RWPE2 (cell line): ENCODE results near the gene TM4SF1.

ENCODE experiments used
- ATAC-seq: fragments of 200-7000 bp; cut with Tn5 transposase; 3 replicates; pipeline ENCODE4 v1.9.1; 2021; ENCODE audit warnings: low read depth
- DNase-seq: peaks from one replicate; pipeline ENCODE4 v3.0.0-alpha.2; 2020; ENCODE audit warnings: low spot score
- H3K27ac ChIP-seq: fragments of 450-650 bp; 2 replicates; pipeline ENCODE4 v1.5.1; 2017; ENCODE audit warnings: mild to moderate bottlenecking; ENCODE audit not compliant: poor library complexity, severe bottlenecking
- H3K27me3 ChIP-seq: fragments of 250-450 bp; sonication (Bioruptor Pico); 2 replicates; pipeline ENCODE4 v1.5.1; 2021; ENCODE audit warnings: mild to moderate bottlenecking, moderate library complexity; ENCODE audit not compliant: insufficient read depth, poor library complexity, severe bottlenecking
- H3K36me3 ChIP-seq: fragments of 250-450 bp; sonication (Bioruptor Pico); 2 replicates; pipeline ENCODE4 v1.5.1; 2020; ENCODE audit warnings: low read depth, mild to moderate bottlenecking, moderate library complexity
- H3K4me1 ChIP-seq: fragments of 250-450 bp; sonication (Bioruptor Pico); 2 replicates; pipeline ENCODE4 v1.5.1; 2021; ENCODE audit warnings: mild to moderate bottlenecking, moderate library complexity; ENCODE audit not compliant: insufficient read depth, poor library complexity, severe bottlenecking
- H3K4me3 ChIP-seq: fragments of 250-450 bp; sonication (Bioruptor Pico); 2 replicates; pipeline ENCODE4 v1.5.1; 2021; ENCODE audit warnings: mild to moderate bottlenecking, moderate library complexity; ENCODE audit not compliant: severe bottlenecking
- H3K9me3 ChIP-seq: fragments of 250-450 bp; sonication (Bioruptor Pico); 2 replicates; pipeline ENCODE4 v1.5.1; 2021; ENCODE audit warnings: mild to moderate bottlenecking, moderate library complexity; ENCODE audit not compliant: severe bottlenecking
- CTCF ChIP-seq: fragments of 450-650 bp; IDR thresholded peaks from one replicate; pipeline ENCODE4 v1.5.1; 2017; ENCODE audit warnings: mild to moderate bottlenecking, moderate library complexity; ENCODE audit not compliant: poor library complexity, severe bottlenecking

Gene TM4SF1

GRCh38 chr3:149409351-149409750, 31.9 kb upstream of the TM4SF1 start:
- DNase-seq = no peak
- Histone ChIP-seq H3K27ac (no peak overlapping the region), H3K27me3 (no peaks in the 10 kb centered on the region), H3K4me3 (no peak overlapping the region), H3K9me3 (no peaks in the 10 kb centered on the region), H3K4me1 (no peaks in the 10 kb centered on the region), H3K36me3 (no peaks in the 10 kb centered on the region)
- TF ChIP-seq CTCF = no peak
- no peak for ATAC-seq

DNA sequence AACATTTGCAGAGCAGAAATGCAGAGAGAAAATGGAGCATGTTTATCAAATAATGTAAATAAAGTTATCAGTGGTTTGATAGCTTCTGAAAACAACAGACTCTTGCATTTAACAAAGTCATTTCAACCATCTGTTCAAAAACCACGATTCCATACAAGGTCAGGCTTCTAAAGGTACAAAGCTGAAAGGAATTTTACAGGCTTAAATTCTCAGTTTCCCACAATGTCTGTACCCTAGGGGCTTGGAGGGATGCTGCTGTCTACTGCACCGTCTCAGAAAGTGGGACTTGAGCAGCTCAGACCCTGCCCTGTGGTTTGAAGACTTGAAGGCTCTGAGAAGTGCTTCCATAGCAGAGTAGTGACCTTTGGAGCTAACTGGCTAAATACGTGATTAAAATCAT, 30.4 kb upstream of the TM4SF1 start:
- DNase-seq = no peak
- Histone ChIP-seq H3K36me3 (no peaks in the 10 kb centered on the region), H3K27ac (no peak overlapping the region), H3K4me3 (no peak overlapping the region), H3K4me1 (no peaks in the 10 kb centered on the region), H3K9me3 (no peaks in the 10 kb centered on the region), H3K27me3 (no peaks in the 10 kb centered on the region)
- no peak for ATAC-seq
- TF ChIP-seq CTCF = no peak

- no peak for TF ChIP-seq CTCF
- H3K36me3 ChIP-seq = no peaks in the 10 kb centered on the region
- DNase-seq (no peak), ATAC-seq (no peak)
- peaks cover 8% of the 10 kb centered on the region for H3K4me1 ChIP-seq
- no peaks in the 10 kb centered on the region for H3K9me3 ChIP-seq
- H3K27me3 ChIP-seq = no peaks in the 10 kb centered on the region
- H3K4me3 ChIP-seq = no peak overlapping the region
- H3K27ac ChIP-seq = no peak overlapping the region
Measured at GRCh38 chr3:149406244-149406752, 28.8 kb upstream of the TM4SF1 start.

- Histone ChIP-seq H3K27ac (no peak overlapping the region), H3K27me3 (no peaks in the 10 kb centered on the region), H3K4me3 (no peak overlapping the region), H3K36me3 (no peaks in the 10 kb centered on the region), H3K9me3 (no peaks in the 10 kb centered on the region), H3K4me1 (peaks cover 16% of the 10 kb centered on the region)
- DNase-seq (no peak), ATAC-seq (no peak)
- TF ChIP-seq CTCF = no peak
Measured at GRCh38 chr3:149403443-149403842, 26.0 kb upstream of the TM4SF1 start.

- Histone ChIP-seq H3K4me1 (peaks cover 16% of the 10 kb centered on the region), H3K27me3 (no peaks in the 10 kb centered on the region), H3K36me3 (no peaks in the 10 kb centered on the region), H3K4me3 (no peak overlapping the region), H3K9me3 (no peaks in the 10 kb centered on the region), H3K27ac (no peak overlapping the region)
- TF ChIP-seq CTCF = no peak
- no peak for ATAC-seq
- no peak for DNase-seq
Measured at GRCh38 chr3:149402481-149402880, 25.0 kb upstream of the TM4SF1 start.
